ENCODE data around the gene FAM107B.

- TF ChIP-seq CEBPB (IDR thresholded peaks at IDR 0.05; ENCODE audit: low read depth, low read length) (no peak), CTCF (conservative IDR thresholded peaks at IDR 0.05; ENCODE audit: low read depth, low read length) (no peak), CHD1 (IDR thresholded peaks at IDR 0.05; ENCODE audit: low read depth, low read length) (no peak), RFX5 (IDR thresholded peaks at IDR 0.05; ENCODE audit: low read depth, low read length) (no peak), POLR2A (IDR thresholded peaks at IDR 0.05; ENCODE audit: low read depth, low read length) (no peak), RAD21 (IDR thresholded peaks at IDR 0.05; ENCODE audit: low read length) (no peak), FOS (IDR thresholded peaks at IDR 0.05; ENCODE audit: low read depth, low read length) (no peak), ELK1 (IDR thresholded peaks at IDR 0.05; ENCODE audit: borderline replicate concordance, low read depth, low read length) (no peak), SMC3 (IDR thresholded peaks at IDR 0.05; ENCODE audit: low read depth, low read length) (no peak), USF2 (IDR thresholded peaks at IDR 0.05; ENCODE audit: low read depth, low read length) (no peak), MAZ (IDR thresholded peaks at IDR 0.05; ENCODE audit: borderline replicate concordance, low read depth, low read length) (no peak), MAFK (IDR thresholded peaks at IDR 0.05; ENCODE audit: low read depth, low read length) (no peak), RCOR1 (IDR thresholded peaks at IDR 0.05; ENCODE audit: insufficient replicate concordance, low read length) (no peak), NFE2L2 (IDR thresholded peaks at IDR 0.05; ENCODE audit: low read depth, low read length) (no peak)
These were observed 234.1 kb downstream of the FAM107B start for GRCh38 chr10:14540611-14541010.

Measured in IMR-90 (cell line).